ENCODE measurements around the gene WWC2. TPM values are rescaled to one million over a fixed set of nuclear protein-coding genes. Genes with fewer than 3 reads are reported as not detected.
"Not testable (repeated sequence)": the region's sequence is repeated elsewhere in the genome, so short reads cannot be mapped to it uniquely, and the experiment has no call there.

The WWC2 gene
- total RNA-seq, 2 donors from 2014 or later, result 24.8 to 25.8 TPM

DNA sequence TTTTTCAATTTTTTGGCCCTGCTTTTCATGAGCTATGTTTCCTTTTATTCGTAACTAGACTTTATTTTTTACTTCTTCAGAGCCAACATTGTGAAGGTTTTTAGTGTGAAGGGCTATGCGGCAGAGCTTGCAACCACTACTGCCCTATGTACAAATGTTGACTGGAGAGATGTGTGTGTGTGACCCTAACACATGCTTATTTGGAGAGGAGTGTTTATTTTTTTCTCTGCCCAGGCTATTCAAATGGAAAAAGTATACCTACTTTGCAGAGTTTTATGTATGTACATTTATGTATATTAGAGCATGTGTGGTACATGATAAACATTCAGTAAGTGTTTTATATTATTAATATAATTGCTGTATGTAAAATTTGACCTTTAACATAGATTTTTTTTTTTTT, 86.5 kb downstream of the WWC2 start:
- DNase-seq (ENCODE audit: low spot score), result no peak
- intact Hi-C loops (cut with DNase I), result no loop called here

DNA sequence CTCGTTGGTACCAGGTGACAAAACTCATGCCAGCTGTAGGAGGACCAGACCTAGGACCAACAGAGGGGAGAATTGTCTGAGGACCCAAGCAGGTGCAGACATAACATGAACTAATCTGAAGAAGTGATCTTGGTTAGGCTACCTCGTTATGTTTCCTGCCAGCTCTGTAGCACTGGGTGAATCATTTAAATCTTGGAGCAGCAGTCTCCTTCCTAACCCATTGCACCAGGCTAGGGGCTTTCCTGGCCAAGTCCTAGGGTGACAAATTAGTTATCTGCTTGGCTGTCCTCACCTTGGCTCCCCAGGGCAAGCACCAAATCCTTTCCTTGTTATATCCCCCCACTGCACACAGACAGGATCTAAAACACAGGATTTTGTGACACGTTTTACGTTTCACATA, 87.8 kb downstream of the WWC2 start:
- DNase-seq (ENCODE audit: low spot score), result no peak
- intact Hi-C loops (cut with DNase I), result no loop called here

DNA sequence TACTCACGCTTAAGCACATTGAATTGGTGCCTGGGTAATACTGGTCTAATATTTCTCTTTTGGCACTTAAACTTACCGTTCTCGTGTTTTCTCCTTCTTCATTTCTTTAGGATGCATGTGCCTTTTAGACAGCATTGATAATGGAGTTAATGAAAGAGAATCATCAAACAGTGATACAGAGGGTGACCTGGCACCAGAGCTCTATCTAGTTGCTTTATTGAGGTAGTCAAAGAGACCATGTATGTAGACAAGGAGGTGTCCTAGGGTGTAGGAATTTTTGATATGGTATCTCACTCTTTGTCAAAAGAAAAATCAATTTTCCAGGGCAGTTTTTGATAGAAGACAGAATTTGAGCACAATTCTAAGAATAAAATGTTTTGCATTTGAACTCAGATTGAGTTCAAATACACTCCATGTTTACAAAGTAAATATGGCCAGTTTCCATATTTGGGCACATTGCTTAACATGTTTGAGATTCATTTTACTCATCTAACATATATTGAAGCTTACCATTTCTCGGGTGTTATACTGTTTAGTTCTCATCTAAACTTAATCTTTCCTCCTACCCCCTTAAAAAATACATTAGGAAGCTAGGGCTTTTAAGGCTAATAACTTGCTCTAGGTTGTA, 92.0 kb downstream of the WWC2 start:
- DNase-seq (ENCODE audit: low spot score), result no peak
- intact Hi-C loops (cut with DNase I), result no loop called here

DNA sequence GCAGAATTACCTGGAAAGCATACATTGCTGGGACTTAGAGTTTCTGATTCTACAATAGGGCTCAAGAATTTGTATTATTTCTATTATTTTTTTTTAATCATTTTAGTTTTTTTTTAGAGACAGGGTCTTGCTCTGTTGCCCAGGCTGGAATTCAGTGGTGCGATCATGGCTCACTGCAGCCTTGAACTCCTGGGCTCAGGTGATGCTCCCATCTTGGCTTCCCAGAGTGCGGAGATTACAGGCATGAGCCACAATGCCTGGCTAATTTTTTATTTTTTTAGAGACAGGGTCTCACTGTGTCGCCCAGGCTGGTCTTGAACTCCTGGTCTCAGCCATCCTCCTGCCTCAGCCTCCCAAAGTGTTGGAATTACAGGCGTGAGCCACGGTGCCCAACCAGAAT, 92.6 kb downstream of the WWC2 start:
- intact Hi-C loops (cut with DNase I), result no loop called here
- DNase-seq (ENCODE audit: low spot score), result no peak

DNA sequence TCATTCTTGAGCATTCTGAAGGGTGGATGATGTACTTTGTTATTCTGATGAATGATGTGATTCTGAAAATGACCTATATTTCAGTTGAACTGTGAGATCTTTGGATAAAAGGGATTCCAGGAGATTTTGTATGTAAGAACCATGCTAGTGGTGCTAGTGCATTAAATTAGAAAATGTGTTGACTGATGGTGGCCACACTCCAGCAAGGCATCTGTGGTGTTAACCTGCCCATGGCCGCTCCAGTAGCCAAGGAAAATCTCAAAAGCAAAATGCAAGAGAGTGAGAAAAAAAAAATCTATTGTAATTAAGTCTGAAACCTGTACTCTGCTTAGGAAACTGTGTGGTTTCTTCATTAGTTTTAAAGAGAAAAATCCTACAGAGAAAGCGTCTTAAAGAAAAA, 93.5 kb downstream of the WWC2 start:
- DNase-seq (ENCODE audit: low spot score), result no peak
- intact Hi-C loops (cut with DNase I), result no loop called here

DNA sequence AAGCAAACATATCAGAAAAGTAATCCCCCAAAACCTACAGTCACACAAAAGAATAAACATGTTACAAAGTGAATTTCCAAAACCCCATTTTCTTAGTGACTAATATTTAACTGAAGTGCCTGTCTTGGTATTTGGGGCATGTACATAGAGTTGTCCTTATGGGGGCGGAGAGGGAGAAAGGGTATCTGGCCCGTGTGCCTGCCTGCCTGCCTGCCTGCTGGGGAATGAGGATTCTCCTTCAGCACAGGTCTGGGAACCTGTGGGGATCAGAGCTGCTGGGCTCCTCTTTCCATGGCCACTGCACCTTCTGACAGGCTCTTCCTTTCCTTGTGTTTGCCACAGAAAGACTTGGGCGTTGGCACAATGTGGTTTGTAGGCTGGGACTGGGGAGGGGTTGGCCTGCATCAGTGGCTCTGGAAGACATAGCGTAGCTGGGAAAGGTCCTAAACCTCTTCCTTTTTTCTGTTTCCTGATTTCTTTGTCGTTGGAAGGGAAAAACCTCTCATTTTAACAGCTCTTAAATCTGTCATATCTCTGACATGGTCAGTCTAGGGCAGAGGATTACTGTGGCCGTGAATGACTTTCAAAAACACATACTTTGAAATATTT, 94.8 kb downstream of the WWC2 start:
- intact Hi-C loops (cut with DNase I); DNase-seq (ENCODE audit: low spot score): not testable (repeated sequence)

DNA sequence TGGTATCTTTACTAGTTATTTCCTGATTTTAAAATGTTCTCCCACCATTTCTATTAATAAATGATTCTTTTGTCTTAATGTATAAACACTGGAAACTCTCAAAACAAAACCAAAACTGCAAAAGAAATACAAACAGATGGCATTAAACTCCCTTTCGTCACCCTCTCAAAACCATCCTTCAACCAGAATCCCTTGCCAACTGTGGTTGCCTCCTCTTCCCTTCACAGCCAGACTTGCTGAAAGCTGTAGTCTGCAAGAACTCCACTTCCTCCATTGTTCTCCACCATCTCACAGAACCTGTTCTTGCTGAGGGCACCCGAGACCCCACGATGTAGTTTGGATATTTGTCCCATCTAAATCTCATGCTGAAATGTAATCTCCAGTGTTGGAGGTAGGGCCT, 96.5 kb downstream of the WWC2 start:
- intact Hi-C loops (cut with DNase I), result no loop called here
- no peak for DNase-seq (ENCODE audit: low spot score)

DNA sequence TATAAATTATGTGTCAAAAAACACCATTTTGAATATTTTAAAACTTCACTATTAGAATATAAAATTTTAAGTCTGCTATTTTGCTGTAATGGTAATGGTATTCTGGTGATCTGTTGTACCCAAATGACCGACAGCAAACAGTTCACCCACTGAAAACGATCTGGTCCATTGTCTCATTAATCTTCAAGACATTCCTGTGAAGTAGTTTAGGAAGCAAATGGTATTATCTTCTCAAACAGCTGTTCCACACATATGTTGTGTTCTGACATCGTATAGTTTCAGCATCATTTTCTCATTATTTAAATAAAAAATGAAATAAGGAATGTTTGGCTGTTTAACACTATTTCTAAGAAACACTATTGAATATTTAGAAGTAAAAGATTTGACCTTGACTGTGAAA, 98.1 kb downstream of the WWC2 start:
- no peak for DNase-seq (ENCODE audit: low spot score)
- intact Hi-C loops (cut with DNase I), result no loop called here

DNA sequence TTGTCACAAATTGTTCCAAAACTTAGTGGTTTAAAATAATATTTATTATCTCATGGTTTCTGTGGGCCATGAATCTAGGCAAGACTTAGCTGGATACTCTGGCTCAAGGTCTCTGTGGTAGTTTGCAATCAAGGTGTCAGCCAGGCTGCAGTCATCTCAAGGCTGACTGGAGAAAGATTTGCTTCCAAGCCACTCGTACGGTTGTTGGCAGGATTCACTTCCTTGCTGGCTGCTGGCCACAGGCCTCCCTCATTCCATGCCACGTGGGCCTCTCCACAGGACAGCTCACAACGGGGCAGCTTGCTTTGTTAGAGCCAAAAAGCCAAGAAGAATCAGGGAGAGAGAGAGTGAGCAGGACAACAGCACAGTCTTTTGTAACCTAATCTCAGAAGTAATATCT, 101.4 kb downstream of the WWC2 start:
- no peak for DNase-seq (ENCODE audit: low spot score)

DNA sequence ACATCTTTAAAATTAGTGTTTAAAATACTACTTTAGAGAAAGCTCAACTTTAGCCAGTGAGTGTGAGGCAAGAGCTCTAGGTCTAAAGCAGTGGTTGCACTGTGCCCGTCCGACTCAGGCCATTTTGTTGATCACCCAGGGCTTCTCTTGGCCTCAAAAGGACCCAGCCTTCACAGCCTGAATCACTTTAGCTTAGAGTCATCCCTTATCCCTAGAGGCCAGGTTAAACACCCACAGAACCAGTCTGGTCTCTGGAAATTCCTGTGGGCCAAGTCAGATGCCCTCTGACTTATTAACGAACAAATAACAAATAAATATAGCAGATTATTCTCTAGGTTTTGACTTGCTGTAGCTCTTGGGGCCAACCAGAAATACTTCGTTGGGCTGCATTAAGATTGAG, 102.3 kb downstream of the WWC2 start:
- no peak for DNase-seq (ENCODE audit: low spot score)
- intact Hi-C loops (cut with DNase I), result no loop called here

More for the DNA sequence above, 101.4 kb downstream of the WWC2 start:
- intact Hi-C loops (cut with DNase I), result no loop called here

DNA sequence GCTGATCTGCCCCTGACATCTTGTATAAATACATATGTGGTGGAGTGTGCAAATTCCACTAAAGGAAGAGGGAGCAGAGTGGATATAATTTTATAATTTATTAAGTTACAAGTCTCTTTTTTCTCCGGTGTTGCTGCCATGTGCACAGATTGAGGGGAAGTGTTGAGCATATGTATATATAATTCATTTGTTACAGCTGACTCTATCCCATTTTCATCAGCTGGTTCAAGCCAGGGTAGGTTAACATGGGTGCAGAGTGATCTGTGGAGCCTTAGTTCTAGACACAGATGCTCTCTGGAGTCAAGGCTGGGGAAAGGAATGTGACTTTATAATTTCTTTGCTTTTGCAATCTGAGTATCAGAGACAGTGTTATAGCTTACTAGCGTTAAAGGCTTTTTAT, 103.5 kb downstream of the WWC2 start:
- intact Hi-C loops (cut with DNase I), result no loop called here
- no peak for DNase-seq (ENCODE audit: low spot score)

DNA sequence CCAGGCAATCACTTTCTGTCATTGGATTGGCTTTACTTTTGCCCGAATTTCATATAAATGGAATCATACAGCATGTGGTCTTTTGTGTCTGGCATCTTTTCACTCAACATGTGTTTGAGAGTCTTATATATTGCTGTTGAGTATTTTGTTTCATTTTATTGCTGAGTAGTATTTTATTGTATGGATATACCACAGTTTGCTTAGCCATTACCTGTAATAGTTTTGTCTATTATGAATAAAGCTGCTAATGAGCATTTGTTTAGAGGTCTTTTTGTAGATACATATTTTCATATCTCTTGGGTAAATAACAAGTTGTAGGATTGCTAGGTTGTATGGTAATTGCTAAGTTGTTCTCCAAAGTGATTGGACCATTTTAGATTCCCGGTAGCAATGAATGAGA, 105.7 kb downstream of the WWC2 start:
- DNase-seq (ENCODE audit: low spot score), result no peak
- intact Hi-C loops (cut with DNase I), result no loop called here

DNA sequence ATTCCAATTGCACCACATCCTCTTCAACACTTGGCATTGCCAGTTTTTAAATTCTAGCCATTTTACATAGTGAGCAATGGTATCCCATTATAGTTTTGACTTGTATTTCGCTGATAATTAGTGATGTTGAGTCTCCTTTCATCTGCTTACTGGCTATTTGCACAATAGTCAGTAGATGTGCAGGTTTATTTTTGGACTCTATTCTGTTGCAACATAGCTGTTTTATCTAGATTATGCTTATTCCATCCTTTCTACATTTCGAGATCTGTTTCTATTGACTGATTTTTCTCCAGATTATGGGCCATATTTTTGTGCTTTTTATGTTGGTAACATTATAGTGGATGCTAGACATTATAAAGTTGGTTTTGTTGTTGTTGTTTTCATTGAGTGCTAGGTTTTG, 106.1 kb downstream of the WWC2 start:
- DNase-seq (ENCODE audit: low spot score), result no peak
- intact Hi-C loops (cut with DNase I), result no loop called here

DNA sequence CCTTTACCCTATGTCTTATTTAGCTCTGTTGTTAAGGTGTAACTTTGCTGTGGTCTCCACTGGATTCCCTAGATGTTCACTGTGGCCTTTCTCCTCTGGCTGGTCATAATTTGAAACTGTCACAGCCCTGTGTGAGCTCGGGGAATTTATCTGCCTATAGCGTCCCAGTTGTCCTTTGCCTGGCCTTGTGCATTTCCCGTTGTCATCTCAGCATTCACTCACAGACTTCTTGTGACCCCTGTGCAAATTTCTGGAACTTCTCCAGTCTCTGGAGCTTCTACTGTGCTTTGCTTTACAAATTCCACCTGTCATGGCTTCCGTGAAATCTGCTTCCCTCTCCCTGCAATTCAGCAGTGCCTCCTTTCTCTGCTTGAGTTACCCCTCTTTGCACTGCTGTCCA, 106.7 kb downstream of the WWC2 start:
- no peak for DNase-seq (ENCODE audit: low spot score)
- intact Hi-C loops (cut with DNase I), result no loop called here

DNA sequence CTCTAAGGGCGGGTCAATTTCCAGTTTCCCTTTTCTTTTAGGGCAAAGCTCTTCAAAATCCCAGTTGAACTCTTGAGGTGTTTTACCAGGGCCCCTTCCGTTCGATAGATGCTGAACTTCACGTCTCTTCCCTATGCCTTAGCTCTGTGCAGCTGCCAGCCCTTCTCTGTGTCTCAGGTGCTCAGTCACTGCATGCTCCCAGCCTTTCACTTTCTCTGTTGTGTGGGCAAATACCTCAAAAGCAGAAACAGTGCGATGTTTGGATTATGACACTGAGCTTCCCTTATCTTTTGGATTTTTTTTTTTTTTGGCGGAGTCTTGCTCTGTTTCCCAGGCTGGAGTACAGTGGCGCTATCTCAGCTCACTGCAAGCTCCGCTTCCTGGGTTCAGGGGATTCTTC, 112.5 kb downstream of the WWC2 start:
- intact Hi-C loops (cut with DNase I), result no loop called here
- no peak for DNase-seq (ENCODE audit: low spot score)

DNA sequence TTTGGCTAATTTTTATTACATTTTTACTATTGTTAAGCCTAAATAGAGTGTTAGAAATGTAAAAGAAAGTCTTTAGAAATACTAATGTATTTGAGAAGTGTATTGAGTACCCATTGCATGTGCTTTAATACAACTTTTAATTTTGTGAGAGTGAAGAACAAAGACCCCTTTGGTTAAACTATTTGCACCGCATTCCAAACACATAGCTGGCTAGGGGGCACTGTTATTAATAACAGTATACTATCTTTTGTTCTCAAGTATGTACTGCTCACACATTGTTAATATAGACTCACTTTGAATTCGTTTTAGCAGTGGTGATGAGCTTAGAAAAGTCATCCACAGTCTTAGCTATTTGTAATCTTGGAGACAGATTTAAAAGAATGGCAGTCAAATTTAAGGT, 114.9 kb downstream of the WWC2 start:
- intact Hi-C loops (cut with DNase I), result no loop called here
- no peak for DNase-seq (ENCODE audit: low spot score)

DNA sequence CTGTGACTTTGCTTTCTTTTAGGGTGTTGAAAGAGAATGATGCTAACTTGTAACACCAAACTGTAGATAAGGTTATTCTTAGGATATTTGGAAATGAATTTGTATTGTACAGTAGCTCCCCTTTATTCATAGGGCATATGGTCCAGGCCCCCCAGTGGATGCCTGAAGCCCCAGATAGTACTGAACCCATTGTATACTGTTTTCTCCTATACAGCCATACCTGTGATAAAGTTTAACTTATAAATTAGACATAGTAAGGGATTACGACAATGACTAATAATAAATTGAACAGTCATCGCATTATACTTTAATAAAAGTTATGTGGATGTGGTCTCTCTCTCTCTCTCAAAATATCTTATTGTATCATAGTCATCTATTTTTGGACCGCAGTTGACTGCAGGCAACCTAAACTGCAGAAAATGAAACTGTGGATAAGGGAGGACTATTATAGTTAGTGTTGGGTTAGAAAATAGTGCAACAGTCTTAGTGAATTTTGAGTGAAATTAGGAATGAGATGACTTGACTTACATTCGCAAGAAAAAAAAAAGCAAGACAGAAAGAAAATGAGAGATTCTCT, 115.9 kb downstream of the WWC2 start:
- DNase-seq (ENCODE audit: low spot score), result no peak
- intact Hi-C loops (cut with DNase I), result no loop called here

DNA sequence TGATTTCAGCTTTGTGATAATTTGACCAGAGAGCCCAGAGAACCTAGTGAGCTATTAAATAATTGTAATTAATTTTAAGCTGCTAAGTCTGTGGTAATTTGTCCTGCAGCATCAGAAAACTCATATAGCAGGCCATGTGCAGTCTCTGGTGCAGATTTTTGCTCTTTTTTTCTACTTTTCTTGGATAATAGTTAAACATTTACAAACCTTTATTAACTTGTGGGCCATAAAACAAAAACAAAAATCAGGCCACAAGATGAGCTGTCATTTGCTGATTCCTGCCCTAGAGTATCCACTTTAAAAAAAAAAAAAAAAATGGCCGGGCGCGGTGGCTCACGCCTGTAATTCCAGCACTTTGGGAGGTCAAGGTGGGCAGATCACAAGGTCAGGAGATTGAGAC, 121.2 kb downstream of the WWC2 start:
- DNase-seq (ENCODE audit: low spot score), result no peak
- intact Hi-C loops (cut with DNase I), result no loop called here

DNA sequence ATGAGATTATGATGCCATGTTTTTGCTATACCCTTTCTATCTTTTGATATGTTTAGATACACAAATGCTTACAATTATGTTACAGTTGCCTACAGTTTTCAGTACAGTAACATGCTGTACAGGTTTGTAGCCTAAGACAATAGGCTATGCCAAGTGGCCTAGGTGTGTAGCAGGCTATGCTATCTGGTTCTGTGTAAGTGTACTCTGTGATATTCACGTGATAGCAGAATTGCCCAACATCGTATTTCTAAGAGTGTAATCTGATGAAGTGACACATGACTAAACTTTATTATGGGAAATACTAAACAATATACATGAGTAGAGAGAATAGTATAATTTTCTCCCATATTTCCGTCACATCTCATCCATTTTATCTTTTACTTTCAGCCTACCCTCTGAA, 124.0 kb downstream of the WWC2 start:
- intact Hi-C loops (cut with DNase I), result no loop called here
- no peak for DNase-seq (ENCODE audit: low spot score)

DNA sequence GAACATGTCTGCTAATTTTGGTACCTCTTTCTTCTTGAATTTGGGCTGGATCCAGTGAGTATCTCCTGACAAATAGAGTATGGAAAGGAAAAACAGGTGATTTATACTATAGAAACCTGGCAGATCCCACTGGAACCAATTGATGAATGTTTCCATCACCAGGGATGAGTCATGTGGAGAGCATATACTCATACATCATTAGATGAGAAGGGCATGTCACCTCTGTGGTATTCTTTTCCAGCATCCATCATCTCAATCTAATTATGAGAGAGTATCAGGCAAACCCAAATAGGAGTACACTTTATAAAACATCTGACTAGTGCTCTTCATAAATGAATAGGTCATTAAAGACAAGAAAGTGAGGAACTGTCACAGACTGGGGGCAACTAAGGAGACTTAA, 130.3 kb downstream of the WWC2 start:
- intact Hi-C loops (cut with DNase I), result no loop called here
- no peak for DNase-seq (ENCODE audit: low spot score)

DNA sequence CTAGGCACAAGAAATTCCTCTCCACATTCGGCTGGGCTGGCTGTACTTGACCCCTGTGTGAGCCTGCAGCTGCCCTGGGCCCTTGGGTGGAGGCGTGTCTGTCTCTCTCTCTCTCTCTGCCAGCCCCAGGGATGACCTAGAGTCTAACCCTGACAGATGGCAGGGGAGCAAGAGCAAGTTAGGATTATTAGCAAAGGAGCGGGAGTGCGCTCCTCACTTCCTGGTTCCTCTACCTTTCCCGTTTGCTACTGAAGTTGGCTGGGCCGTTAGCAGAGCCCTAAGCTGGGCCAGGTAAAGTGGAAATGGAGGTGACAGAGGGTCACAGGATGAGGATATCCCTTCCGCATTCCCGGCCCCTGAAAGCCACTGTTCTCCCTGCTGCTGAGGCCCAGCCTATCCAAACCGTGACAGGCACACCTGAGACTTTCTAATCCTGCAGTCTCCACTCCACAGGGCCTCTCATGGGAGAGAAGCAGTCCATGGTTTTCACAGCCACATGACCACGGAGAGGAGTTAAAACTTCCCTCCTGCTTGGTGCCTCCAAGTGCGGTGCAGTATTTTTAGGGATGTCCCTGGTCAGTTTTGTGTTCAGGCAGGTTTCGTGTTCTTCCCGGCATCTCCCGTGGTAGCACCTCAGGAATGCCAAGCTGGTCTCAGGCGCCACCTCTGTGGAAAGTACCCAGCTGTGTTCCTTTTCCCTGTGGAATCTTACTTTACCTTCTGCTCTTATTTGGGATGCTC, 141.7 kb downstream of the WWC2 start:
- DNase-seq (ENCODE audit: low spot score), result no peak
- intact Hi-C loops (cut with DNase I), result loop anchor here in 1 of 2 donors (2.0 kb wide), 1 partner anchor 14 kb away; no protein-coding TSS in a partner anchor
